Peyer's patch (tissue), 4 donors: ENCODE data around the gene RHO. TPM values are rescaled to one million over a fixed set of nuclear protein-coding genes. Genes with fewer than 3 reads are reported as not detected.
A peak's percentile ranks its signal among the peaks of the same experiment; 100 is the strongest.

ENCODE experiments used
- DNase-seq, 3 donors: peaks; one replicate each; pipeline ENCODE4 v3.0.0-alpha.2; 2017 to 2019
- H3K27ac ChIP-seq, 4 donors: fragments of 200-600 bp; sonication (generic); one replicate each; pipeline ENCODE4 v1.5.1; 2016 to 2019
- H3K27me3 ChIP-seq, 2 donors: fragments of 200-600 bp; sonication (generic); one replicate each; pipeline ENCODE4 v1.5.1; 2019
- H3K36me3 ChIP-seq, 3 donors: fragments of 200-600 bp; sonication (generic); one replicate each; pipeline ENCODE4 v1.5.1; 2016 to 2019
- H3K4me1 ChIP-seq, 4 donors: fragments of 200-600 bp; sonication (generic); one replicate each; pipeline ENCODE4 v1.5.1; 2016 to 2019
- H3K4me3 ChIP-seq, 4 donors: fragments of 200-600 bp; sonication (generic); 1 replicate in 3 of 4; 2 replicates in 1 of 4; pipeline ENCODE4 v1.5.1; 2016 to 2019; ENCODE audit warnings: mild to moderate bottlenecking in 1 of 4
- H3K9me3 ChIP-seq, 4 donors: fragments of 200-600 bp; sonication (generic); one replicate each; pipeline ENCODE4 v1.5.1; 2016 to 2019; ENCODE audit warnings: mild to moderate bottlenecking in 1 of 4
- POLR2A ChIP-seq, 2 donors: fragments of 450-650 bp; IDR thresholded peaks; one replicate each; pipeline ENCODE4 v1.5.1; 2017; ENCODE audit warnings: antibody characterized with exemption in 2 of 2, mild to moderate bottlenecking in 2 of 2, moderate library complexity in 2 of 2
- total RNA-seq, 4 donors: library from RNA; depleted of rRNA; stranded (reverse); fragments of >200 nt; gene quantifications; one replicate each; pipeline ENCODE4 v1.1.0, GENCODE V29; 2016
- TF ChIP-seq, protein P1 (sequence below), 6 experiments: fragments of 450-650 bp in 4 of 6; fragments of 200-600 bp in 2 of 6; sonication (generic) in 1 of 6; IDR thresholded peaks; one replicate each; pipeline ENCODE4 v1.5.1; 2017 to 2019; ENCODE audit warnings: antibody characterized with exemption in 6 of 6, mild to moderate bottlenecking in 3 of 6, moderate library complexity in 1 of 6

Gene RHO
- total RNA-seq, 4 donors from 2014 or later, result not detected

DNA sequence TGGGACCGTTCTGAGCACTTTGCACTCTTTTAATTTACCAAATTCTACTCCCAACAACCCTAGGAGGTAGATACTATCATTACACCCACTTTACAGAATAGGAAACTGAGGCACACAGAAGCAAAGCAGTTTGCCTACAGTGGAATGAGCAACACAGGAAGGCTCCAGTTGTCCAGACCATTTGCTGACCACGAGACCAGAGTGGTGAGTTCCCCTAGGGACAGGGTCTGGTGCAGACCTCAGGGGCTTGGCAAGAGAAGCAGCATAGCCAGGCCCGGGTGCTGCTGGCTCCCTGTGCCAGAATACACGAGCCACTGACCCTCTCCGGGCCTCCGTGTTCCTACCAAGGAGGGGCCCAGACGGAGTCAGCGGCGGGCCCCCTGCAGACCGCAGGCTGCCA lies 51.6 kb downstream of the RHO start:
- Histone ChIP-seq H3K36me3 (peaks cover 0 to 17% (median 0%) of the 10 kb centered on the region in 3 donors), H3K27ac (no peak overlapping the region)

GRCh38 chr3:129581623-129582022 lies 53.2 kb downstream of the RHO start:
- no peak for DNase-seq
- H3K4me1 ChIP-seq, result peaks cover 0 to 22% (median 18%) of the 10 kb centered on the region in 4 donors
- TF ChIP-seq, protein P1, sequence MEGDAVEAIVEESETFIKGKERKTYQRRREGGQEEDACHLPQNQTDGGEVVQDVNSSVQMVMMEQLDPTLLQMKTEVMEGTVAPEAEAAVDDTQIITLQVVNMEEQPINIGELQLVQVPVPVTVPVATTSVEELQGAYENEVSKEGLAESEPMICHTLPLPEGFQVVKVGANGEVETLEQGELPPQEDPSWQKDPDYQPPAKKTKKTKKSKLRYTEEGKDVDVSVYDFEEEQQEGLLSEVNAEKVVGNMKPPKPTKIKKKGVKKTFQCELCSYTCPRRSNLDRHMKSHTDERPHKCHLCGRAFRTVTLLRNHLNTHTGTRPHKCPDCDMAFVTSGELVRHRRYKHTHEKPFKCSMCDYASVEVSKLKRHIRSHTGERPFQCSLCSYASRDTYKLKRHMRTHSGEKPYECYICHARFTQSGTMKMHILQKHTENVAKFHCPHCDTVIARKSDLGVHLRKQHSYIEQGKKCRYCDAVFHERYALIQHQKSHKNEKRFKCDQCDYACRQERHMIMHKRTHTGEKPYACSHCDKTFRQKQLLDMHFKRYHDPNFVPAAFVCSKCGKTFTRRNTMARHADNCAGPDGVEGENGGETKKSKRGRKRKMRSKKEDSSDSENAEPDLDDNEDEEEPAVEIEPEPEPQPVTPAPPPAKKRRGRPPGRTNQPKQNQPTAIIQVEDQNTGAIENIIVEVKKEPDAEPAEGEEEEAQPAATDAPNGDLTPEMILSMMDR (IDR thresholded peaks at IDR 0.05), result no peak
- no peak for TF ChIP-seq POLR2A (IDR thresholded peaks at IDR 0.05)
- no peaks in the 10 kb centered on the region for H3K9me3 ChIP-seq
- no peaks in the 10 kb centered on the region for H3K27me3 ChIP-seq
- H3K4me3 ChIP-seq, result no peak overlapping the region
- peaks cover 0 to 13% (median 0%) of the 10 kb centered on the region in 3 donors for H3K36me3 ChIP-seq
- H3K27ac ChIP-seq, result no peak overlapping the region

More for the DNA sequence above, 51.6 kb downstream of the RHO start:
- H3K9me3 ChIP-seq, result no peaks in the 10 kb centered on the region
- no peak overlapping the region for H3K4me3 ChIP-seq
- no peak for DNase-seq
- H3K4me1 ChIP-seq, result peaks cover 0 to 36% (median 23%) of the 10 kb centered on the region in 4 donors
- no peaks in the 10 kb centered on the region for H3K27me3 ChIP-seq
- TF ChIP-seq POLR2A (IDR thresholded peaks at IDR 0.05), result no peak

DNA sequence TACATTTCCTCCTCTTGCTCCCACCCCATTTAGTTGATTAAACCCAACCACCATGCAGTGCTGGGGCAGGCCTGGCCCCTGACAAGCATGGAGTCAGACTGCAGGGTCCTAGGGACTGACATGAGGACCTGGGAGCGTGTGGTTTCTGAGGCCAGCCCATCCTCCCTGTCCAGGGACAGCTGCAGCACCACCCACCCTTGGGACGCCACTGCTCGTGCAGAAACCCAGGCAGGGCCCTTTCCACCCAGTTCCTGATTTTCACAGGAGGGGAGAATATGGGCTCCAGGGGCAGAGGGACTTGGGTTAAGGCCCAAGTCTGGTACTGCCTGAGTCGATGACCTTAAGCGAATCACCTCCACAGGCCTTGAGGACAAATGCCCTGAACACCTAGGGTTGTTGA lies 54.4 kb downstream of the RHO start:
- DNase-seq, result no peak
- peaks cover 0 to 20% (median 10%) of the 10 kb centered on the region in 4 donors for H3K4me1 ChIP-seq
- no peak overlapping the region for H3K4me3 ChIP-seq
- no peaks in the 10 kb centered on the region for H3K27me3 ChIP-seq
- TF ChIP-seq, protein P1 (IDR thresholded peaks at IDR 0.05), result no peak
- H3K27ac ChIP-seq, result peak overlapping the region in 1 of 4 donors; percentile 10
- H3K9me3 ChIP-seq, result no peaks in the 10 kb centered on the region
- peaks cover 0 to 13% (median 0%) of the 10 kb centered on the region in 3 donors for H3K36me3 ChIP-seq

DNA sequence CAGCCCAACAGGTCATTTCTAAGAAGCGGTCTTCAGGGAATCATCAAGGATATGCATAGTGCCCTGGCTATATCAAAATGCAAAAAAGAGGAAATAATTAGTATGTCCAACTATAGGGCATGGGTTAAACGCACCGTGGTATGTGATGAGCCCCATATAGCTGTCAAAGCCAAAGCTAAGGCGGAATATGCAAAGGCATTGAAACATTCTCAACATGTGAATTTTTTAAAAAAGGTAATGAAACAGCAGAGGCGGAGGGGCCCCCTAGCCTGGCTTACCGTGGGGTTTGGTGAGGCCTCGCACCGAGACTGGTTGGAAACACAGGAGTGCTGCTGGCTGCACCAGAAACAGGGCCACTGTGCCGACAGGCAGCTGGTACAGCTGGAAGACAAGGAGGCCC lies 54.9 kb downstream of the RHO start:
- TF ChIP-seq, protein P1 (IDR thresholded peaks at IDR 0.05), result no peak
- no peaks in the 10 kb centered on the region for H3K9me3 ChIP-seq
- H3K27ac ChIP-seq, result no peak overlapping the region
- DNase-seq, result no peak
- H3K36me3 ChIP-seq, result peaks cover 0 to 13% (median 0%) of the 10 kb centered on the region in 3 donors
- H3K4me3 ChIP-seq, result no peak overlapping the region
- peaks cover 0 to 15% (median 6%) of the 10 kb centered on the region in 4 donors for H3K4me1 ChIP-seq
- no peaks in the 10 kb centered on the region for H3K27me3 ChIP-seq

DNA sequence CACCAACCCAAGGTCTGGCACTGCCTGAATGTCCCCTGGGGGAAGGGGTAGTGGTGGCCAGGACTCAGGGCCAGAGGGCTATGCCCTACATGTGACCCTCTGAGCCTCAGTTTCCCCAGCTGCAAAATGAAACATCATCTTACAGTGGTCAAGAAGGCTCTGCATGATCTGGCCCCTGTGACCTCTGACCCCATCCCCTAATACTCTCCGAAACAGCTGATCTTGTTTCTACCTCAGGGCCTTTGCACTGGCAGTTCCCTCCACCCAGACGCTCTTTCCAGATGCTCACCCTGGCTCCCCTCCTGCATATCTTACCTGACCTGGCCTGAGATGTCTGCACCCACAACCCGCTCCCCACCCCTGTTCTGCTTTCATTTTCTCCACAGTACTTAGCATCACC lies 56.2 kb downstream of the RHO start:
- Histone ChIP-seq H3K27ac (no peak overlapping the region), H3K4me3 (no peak overlapping the region), H3K36me3 (peaks cover 0 to 13% (median 0%) of the 10 kb centered on the region in 3 donors), H3K9me3 (no peaks in the 10 kb centered on the region), H3K27me3 (no peaks in the 10 kb centered on the region), H3K4me1 (peaks cover 0 to 14% (median 0%) of the 10 kb centered on the region in 4 donors)
- no peak for DNase-seq
- TF ChIP-seq POLR2A (IDR thresholded peaks at IDR 0.05), result no peak
- TF ChIP-seq, protein P1 (IDR thresholded peaks at IDR 0.05), result no peak

Other genes starting within 250 kb of the RHO start
- gene HMCES, start 249.8 kb upstream of the RHO start, total RNA-seq, result 10 to 100 TPM; 22.2 to 29.7 (median 24.2) TPM
- gene EFCAB12, start 100.0 kb upstream of the RHO start, total RNA-seq, result under 1 TPM in 1 of 4 donors, not detected in 3; 0.54 TPM
- 100 to 1,000 TPM in 1 of 4 donors, 10 to 100 TPM in 3; 19.8 to 106 (median 38.3) TPM for gene MBD4, start 88.7 kb upstream of the RHO start, total RNA-seq
- gene IFT122, start 88.4 kb upstream of the RHO start, total RNA-seq, result 10 to 100 TPM; 10.9 to 85.0 (median 26.4) TPM
- not detected for gene H1-8, start 14.5 kb downstream of the RHO start, total RNA-seq
- 100 to 1,000 TPM in 1 of 4 donors, 10 to 100 TPM in 3; 13.1 to 305 (median 48.2) TPM for gene PLXND1, start 78.0 kb downstream of the RHO start, total RNA-seq